ENCODE data around the gene GPR161. TPM values are rescaled to one million over a fixed set of nuclear protein-coding genes. Genes with fewer than 3 reads are reported as not detected.

Gene GPR161
- polyA plus RNA-seq, 6 donors from 2014 or later = 0.19 to 3.4 (median 0.25) TPM; not detected in 2

- ATAC-seq (ENCODE audit: low read depth in 2 of 2) = no peak
- Mint-ChIP-seq H3K27ac (no peak overlapping the region), H3K27me3 (peaks cover 0 to 5% (median 5%) of the 10 kb centered on the region in 3 donors), H3K36me3 (no peaks in the 10 kb centered on the region), H3K4me1 (no peaks in the 10 kb centered on the region), H3K4me3 (no peak overlapping the region), H3K9me3 (no peaks in the 10 kb centered on the region)
- no peak for DNase-seq
Observed at GRCh38 chr1:168096296-168097165, 40.2 kb downstream of the GPR161 start.

DNA sequence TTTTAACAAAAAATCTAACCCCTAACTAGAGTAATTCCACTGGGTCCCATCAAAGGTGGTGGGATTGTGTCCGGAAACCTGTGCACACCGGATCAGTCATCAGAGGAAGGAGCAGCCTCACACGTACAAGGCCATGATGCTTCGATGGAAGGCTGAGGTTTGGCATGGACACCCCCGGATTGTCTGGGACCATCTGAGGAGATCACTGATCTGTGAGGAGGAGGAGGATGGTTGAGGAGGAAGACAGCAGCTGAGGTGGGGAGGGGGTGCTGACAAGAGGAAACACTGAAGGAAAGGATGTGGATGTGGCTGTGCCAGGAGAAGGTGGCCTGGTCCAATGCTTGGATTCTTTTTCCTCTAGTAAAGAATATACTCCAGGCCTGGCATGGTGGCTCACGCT, 41.3 kb downstream of the GPR161 start:
- Mint-ChIP-seq H3K4me3 (no peak overlapping the region), H3K9me3 (no peaks in the 10 kb centered on the region), H3K27ac (no peak overlapping the region), H3K36me3 (no peaks in the 10 kb centered on the region), H3K27me3 (peaks cover 0 to 15% (median 5%) of the 10 kb centered on the region in 3 donors), H3K4me1 (no peaks in the 10 kb centered on the region)
- DNase-seq = no peak
- ATAC-seq (ENCODE audit: low read depth in 2 of 2) = no peak

DNA sequence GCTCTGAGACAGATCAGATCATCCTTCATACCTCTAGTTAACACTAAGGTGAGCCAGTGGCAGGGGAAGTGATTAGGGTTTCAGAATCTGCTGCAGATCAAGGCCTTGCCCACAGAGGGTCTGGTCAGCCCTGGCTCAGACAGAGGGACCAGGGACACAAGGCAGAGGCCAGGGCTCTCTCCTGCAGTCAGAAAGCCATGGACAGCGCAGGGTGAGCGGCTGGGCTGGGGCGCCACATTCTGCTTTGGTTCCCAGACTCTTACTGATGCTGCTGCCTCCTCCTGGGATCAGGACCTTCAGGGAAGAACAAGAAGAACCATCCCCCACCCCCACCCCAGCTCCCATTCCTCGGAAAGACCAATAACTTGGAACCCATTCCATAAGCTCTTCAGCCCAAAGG, 43.1 kb downstream of the GPR161 start:
- H3K4me1 Mint-ChIP-seq = no peaks in the 10 kb centered on the region
- no peak overlapping the region for H3K4me3 Mint-ChIP-seq
- ATAC-seq (ENCODE audit: low read depth in 2 of 2) (no peak), DNase-seq (no peak)
- no peak overlapping the region for H3K27ac Mint-ChIP-seq
- H3K9me3 Mint-ChIP-seq = no peaks in the 10 kb centered on the region
- H3K27me3 Mint-ChIP-seq = peaks cover 0 to 15% (median 5%) of the 10 kb centered on the region in 3 donors
- no peaks in the 10 kb centered on the region for H3K36me3 Mint-ChIP-seq

DNA sequence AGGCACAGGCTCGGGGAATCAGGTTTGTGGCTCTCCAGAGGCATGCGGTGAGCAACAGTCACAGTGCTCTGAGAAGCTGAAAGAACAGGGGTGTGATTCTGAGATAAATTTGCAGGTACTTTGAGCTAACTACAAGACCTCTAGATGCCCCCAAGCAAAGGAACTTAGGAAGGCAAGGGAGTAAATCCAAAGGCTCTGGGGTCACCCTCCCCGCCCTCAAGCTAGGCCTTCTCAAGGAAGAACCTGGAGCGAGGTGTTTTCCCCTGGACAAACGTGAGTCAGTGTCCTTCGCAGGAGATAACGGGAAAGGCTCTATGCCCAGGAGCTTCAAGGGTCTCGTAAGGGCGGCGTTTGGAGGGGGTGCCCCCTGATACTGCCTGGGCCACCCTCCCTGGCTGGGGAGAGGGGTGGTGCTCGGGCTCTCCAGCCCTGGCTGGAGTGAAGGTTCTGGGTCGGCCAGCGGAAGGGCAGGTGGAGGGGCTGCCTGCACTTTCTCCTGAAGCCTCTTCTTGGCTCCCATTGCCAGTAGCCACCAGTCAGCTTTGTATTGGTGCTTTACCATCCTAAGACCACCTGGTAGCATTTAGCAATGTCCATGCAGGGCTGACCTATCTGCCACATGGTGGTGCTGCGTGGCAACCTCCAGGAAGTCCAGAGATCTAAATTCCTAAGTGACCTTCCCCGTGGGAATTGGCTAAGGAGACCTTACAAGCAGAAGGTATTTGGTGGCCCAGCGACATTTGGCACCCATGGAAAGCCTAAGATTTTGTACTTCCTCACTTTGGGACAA, 44.0 kb downstream of the GPR161 start:
- DNase-seq = no peak
- no peak for ATAC-seq (ENCODE audit: low read depth in 2 of 2)
- Mint-ChIP-seq H3K9me3 (no peaks in the 10 kb centered on the region), H3K27me3 (peaks cover 0 to 15% (median 5%) of the 10 kb centered on the region in 3 donors), H3K27ac (no peak overlapping the region), H3K4me3 (no peak overlapping the region), H3K4me1 (no peaks in the 10 kb centered on the region), H3K36me3 (no peaks in the 10 kb centered on the region)

GRCh38 chr1:168091720-168092550, 44.8 kb downstream of the GPR161 start:
- Mint-ChIP-seq H3K36me3 (no peaks in the 10 kb centered on the region), H3K4me3 (no peak overlapping the region), H3K27ac (peak overlapping the region in 1 of 6 donors; percentile 46), H3K27me3 (peaks cover 0 to 15% (median 5%) of the 10 kb centered on the region in 3 donors), H3K9me3 (no peaks in the 10 kb centered on the region), H3K4me1 (no peaks in the 10 kb centered on the region)
- DNase-seq (no peak), ATAC-seq (ENCODE audit: low read depth in 2 of 2) (no peak)

- no peak for DNase-seq
- no peak for ATAC-seq (ENCODE audit: low read depth in 2 of 2)
Observed at GRCh38 chr1:168091063-168091462, 45.7 kb downstream of the GPR161 start.

DNA sequence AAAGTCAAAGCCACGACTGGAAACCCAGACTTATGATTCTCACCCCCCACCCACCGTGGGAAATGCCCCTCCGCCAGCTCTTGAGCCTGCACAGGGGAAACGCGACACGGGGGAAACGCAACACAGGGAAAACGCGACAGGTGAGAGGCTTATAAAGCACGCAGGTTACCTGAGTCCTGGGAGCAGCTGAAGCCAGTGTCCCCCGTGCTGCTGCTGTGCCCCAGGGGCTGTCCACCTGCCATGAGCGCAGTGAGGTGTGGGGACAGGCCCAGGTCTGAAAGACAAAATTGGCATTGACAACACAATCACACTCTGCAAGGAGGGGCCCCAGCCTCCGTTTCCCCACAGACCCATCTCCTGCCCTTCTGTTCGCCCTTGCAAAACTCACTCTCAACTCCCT, 46.3 kb downstream of the GPR161 start:
- no peaks in the 10 kb centered on the region for H3K4me1 Mint-ChIP-seq
- DNase-seq (no peak), ATAC-seq (ENCODE audit: low read depth in 2 of 2) (no peak)
- no peak overlapping the region for H3K27ac Mint-ChIP-seq
- H3K36me3 Mint-ChIP-seq = no peaks in the 10 kb centered on the region
- no peaks in the 10 kb centered on the region for H3K9me3 Mint-ChIP-seq
- H3K27me3 Mint-ChIP-seq = peaks cover 0 to 15% (median 5%) of the 10 kb centered on the region in 3 donors
- H3K4me3 Mint-ChIP-seq = no peak overlapping the region

More at GRCh38 chr1:168091063-168091462, 45.7 kb downstream of the GPR161 start:
- H3K4me3 Mint-ChIP-seq = no peak overlapping the region
- H3K27ac Mint-ChIP-seq = no peak overlapping the region
- H3K27me3 Mint-ChIP-seq = peaks cover 0 to 15% (median 5%) of the 10 kb centered on the region in 3 donors
- H3K36me3 Mint-ChIP-seq = no peaks in the 10 kb centered on the region
- H3K4me1 Mint-ChIP-seq = no peaks in the 10 kb centered on the region
- H3K9me3 Mint-ChIP-seq = no peaks in the 10 kb centered on the region

DNA sequence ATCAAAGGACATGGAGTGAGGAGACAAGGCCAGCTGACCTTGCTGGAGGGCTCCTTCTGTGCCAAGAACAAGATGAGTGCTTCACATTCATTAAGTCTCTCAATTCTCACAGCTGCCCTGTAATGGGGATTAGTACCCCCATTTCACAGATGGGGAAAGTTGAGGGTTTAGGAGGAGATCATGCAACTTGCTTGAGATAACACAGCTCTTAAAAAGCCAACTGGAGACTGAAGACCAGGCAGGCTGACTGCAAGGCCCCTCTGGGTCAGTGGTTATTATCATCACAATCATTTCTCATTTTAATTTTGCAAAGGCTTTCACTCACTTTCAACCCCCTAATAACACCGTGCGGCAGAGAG, 46.8 kb downstream of the GPR161 start:
- no peaks in the 10 kb centered on the region for H3K36me3 Mint-ChIP-seq
- no peaks in the 10 kb centered on the region for H3K4me1 Mint-ChIP-seq
- H3K27ac Mint-ChIP-seq = no peak overlapping the region
- no peak for DNase-seq
- no peaks in the 10 kb centered on the region for H3K9me3 Mint-ChIP-seq
- ATAC-seq (ENCODE audit: low read depth in 2 of 2) = no peak
- H3K4me3 Mint-ChIP-seq = no peak overlapping the region
- peaks cover 0 to 15% (median 5%) of the 10 kb centered on the region in 3 donors for H3K27me3 Mint-ChIP-seq

- H3K36me3 Mint-ChIP-seq = no peaks in the 10 kb centered on the region
- H3K4me1 Mint-ChIP-seq = peaks cover 0 to 2% (median 0%) of the 10 kb centered on the region in 3 donors
- no peaks in the 10 kb centered on the region for H3K9me3 Mint-ChIP-seq
- DNase-seq = no peak
- peaks cover 0 to 15% (median 5%) of the 10 kb centered on the region in 3 donors for H3K27me3 Mint-ChIP-seq
- H3K27ac Mint-ChIP-seq = no peak overlapping the region
- no peak for ATAC-seq (ENCODE audit: low read depth in 2 of 2)
- H3K4me3 Mint-ChIP-seq = no peak overlapping the region
Observed at GRCh38 chr1:168089326-168089978, 47.3 kb downstream of the GPR161 start.

GRCh38 chr1:168088511-168089325, 48.0 kb downstream of the GPR161 start:
- no peak for ATAC-seq (ENCODE audit: low read depth in 2 of 2)
- peaks cover 0 to 10% (median 0%) of the 10 kb centered on the region in 3 donors for H3K27me3 Mint-ChIP-seq
- H3K4me1 Mint-ChIP-seq = peaks cover 0 to 2% (median 0%) of the 10 kb centered on the region in 3 donors
- no peaks in the 10 kb centered on the region for H3K9me3 Mint-ChIP-seq
- no peak overlapping the region for H3K4me3 Mint-ChIP-seq
- H3K27ac Mint-ChIP-seq = peak overlapping the region in 2 of 6 donors; percentile 49 to 69
- DNase-seq = no peak
- H3K36me3 Mint-ChIP-seq = no peaks in the 10 kb centered on the region

- no peaks in the 10 kb centered on the region for H3K36me3 Mint-ChIP-seq
- no peak overlapping the region for H3K4me3 Mint-ChIP-seq
- no peaks in the 10 kb centered on the region for H3K9me3 Mint-ChIP-seq
- ATAC-seq (ENCODE audit: low read depth in 2 of 2) (no peak), DNase-seq (no peak)
- peaks cover 0 to 2% (median 0%) of the 10 kb centered on the region in 3 donors for H3K4me1 Mint-ChIP-seq
- H3K27me3 Mint-ChIP-seq = peaks cover 0 to 10% (median 0%) of the 10 kb centered on the region in 3 donors
- H3K27ac Mint-ChIP-seq = no peak overlapping the region
Observed at GRCh38 chr1:168087696-168088095, 49.0 kb downstream of the GPR161 start.

GRCh38 chr1:168086438-168086837, 50.3 kb downstream of the GPR161 start:
- DNase-seq (no peak), ATAC-seq (ENCODE audit: low read depth in 2 of 2) (no peak)
- Mint-ChIP-seq H3K27ac (no peak overlapping the region), H3K9me3 (no peaks in the 10 kb centered on the region), H3K4me3 (no peak overlapping the region), H3K4me1 (peaks cover 2 to 4% (median 3%) of the 10 kb centered on the region in 3 donors), H3K36me3 (no peaks in the 10 kb centered on the region), H3K27me3 (peaks cover 0 to 10% (median 0%) of the 10 kb centered on the region in 3 donors)

All from naive B cell (primary cell).